Glutamatergic neuron (in vitro differentiated cells): ENCODE results near the gene SYAP1. TPM values are rescaled to one million over a fixed set of nuclear protein-coding genes. Genes with fewer than 3 reads are reported as not detected.
"Not testable (repeated sequence)": the region's sequence is repeated elsewhere in the genome, so short reads cannot be mapped to it uniquely, and the experiment has no call there.

Source experiments
- DNase-seq: peaks from one replicate; pipeline ENCODE4 v3.0.0; 2022
- H3K27ac Mint-ChIP-seq: one replicate; pipeline ENCODE4 v1.8.0; 2020; ENCODE audit warnings: mild to moderate bottlenecking, mixed read lengths, inconsistent platforms; ENCODE audit not compliant: unreplicated experiment
- H3K27me3 Mint-ChIP-seq: one replicate; pipeline ENCODE4 v1.8.0; 2020; ENCODE audit warnings: mild to moderate bottlenecking, moderate library complexity, mixed read lengths, inconsistent platforms; ENCODE audit not compliant: unreplicated experiment
- H3K36me3 Mint-ChIP-seq: one replicate; pipeline ENCODE4 v1.8.0; 2020; ENCODE audit warnings: mild to moderate bottlenecking, mixed read lengths, inconsistent platforms; ENCODE audit not compliant: unreplicated experiment
- H3K4me1 Mint-ChIP-seq: one replicate; pipeline ENCODE4 v1.8.0; 2020; ENCODE audit warnings: mild to moderate bottlenecking, low read depth, mixed read lengths, inconsistent platforms; ENCODE audit not compliant: unreplicated experiment
- H3K4me3 Mint-ChIP-seq: one replicate; pipeline ENCODE4 v1.8.0; 2020; ENCODE audit warnings: mild to moderate bottlenecking, mixed read lengths, inconsistent platforms; ENCODE audit not compliant: unreplicated experiment
- H3K9me3 Mint-ChIP-seq: one replicate; pipeline ENCODE4 v1.8.0; 2020; ENCODE audit warnings: mild to moderate bottlenecking, moderate library complexity, mixed read lengths, inconsistent platforms; ENCODE audit not compliant: unreplicated experiment
- total RNA-seq: library from RNA; stranded (reverse); fragmentation: NEBNext Ultra II Directional; extraction: Animal tissue kit (Norgen Biotek cat#: 25700); gene quantifications from one replicate; pipeline ENCODE4 v1.2.1, GENCODE V29; 2021; ENCODE audit not compliant: unreplicated experiment
- TF ChIP-seq, protein P1 (sequence below): fragments of 200-600 bp; sonication (generic); IDR thresholded peaks from one replicate; pipeline ENCODE4 v1.5.0; 2021; ENCODE audit not compliant: partially characterized antibody, unreplicated experiment

SYAP1 gene
- total RNA-seq, 1 donor from 2014 or later = 19.0 TPM

DNA sequence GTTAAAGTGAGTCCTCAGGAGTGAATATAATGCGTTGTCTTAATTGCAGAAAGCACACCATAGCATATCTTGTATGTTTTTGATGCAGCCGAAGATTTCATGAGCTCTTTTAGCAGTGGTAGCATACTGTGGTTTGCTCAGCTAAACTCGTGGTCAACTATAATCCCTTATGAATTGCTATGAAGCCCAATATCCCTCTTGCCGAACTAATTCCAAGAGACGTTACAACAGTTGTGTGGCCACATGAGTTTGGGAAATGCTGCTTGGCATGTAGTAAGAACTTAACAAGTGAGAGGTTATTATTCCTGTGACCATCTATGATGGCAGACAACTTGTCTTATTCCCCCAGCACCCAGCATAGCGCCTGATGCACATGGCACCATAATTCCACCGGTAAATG is 30.7 kb downstream of the SYAP1 start:
- Mint-ChIP-seq H3K27ac (no peak overlapping the region), H3K27me3 (peaks cover 2% of the 10 kb centered on the region), H3K4me3 (no peak overlapping the region), H3K9me3 (no peaks in the 10 kb centered on the region), H3K36me3 (no peaks in the 10 kb centered on the region), H3K4me1 (peaks cover 2% of the 10 kb centered on the region)
- TF ChIP-seq, protein P1, sequence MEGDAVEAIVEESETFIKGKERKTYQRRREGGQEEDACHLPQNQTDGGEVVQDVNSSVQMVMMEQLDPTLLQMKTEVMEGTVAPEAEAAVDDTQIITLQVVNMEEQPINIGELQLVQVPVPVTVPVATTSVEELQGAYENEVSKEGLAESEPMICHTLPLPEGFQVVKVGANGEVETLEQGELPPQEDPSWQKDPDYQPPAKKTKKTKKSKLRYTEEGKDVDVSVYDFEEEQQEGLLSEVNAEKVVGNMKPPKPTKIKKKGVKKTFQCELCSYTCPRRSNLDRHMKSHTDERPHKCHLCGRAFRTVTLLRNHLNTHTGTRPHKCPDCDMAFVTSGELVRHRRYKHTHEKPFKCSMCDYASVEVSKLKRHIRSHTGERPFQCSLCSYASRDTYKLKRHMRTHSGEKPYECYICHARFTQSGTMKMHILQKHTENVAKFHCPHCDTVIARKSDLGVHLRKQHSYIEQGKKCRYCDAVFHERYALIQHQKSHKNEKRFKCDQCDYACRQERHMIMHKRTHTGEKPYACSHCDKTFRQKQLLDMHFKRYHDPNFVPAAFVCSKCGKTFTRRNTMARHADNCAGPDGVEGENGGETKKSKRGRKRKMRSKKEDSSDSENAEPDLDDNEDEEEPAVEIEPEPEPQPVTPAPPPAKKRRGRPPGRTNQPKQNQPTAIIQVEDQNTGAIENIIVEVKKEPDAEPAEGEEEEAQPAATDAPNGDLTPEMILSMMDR = no peak
- DNase-seq = no peak

- TF ChIP-seq, protein P1 = no peak
- Mint-ChIP-seq H3K36me3 (no peaks in the 10 kb centered on the region), H3K27ac (no peak overlapping the region), H3K4me1 (no peaks in the 10 kb centered on the region), H3K4me3 (no peak overlapping the region), H3K27me3 (peaks cover 2% of the 10 kb centered on the region), H3K9me3 (no peaks in the 10 kb centered on the region)
- no peak for DNase-seq
Measured at GRCh38 chrX:16754019-16754418, 34.6 kb downstream of the SYAP1 start.

GRCh38 chrX:16756724-16757123 is 37.3 kb downstream of the SYAP1 start:
- no peaks in the 10 kb centered on the region for H3K4me1 Mint-ChIP-seq
- no peaks in the 10 kb centered on the region for H3K36me3 Mint-ChIP-seq
- TF ChIP-seq, protein P1 = no peak
- no peak overlapping the region for H3K4me3 Mint-ChIP-seq
- H3K27me3 Mint-ChIP-seq = peaks cover 2% of the 10 kb centered on the region
- no peak overlapping the region for H3K27ac Mint-ChIP-seq
- H3K9me3 Mint-ChIP-seq = no peaks in the 10 kb centered on the region
- no peak for DNase-seq

- not testable (repeated sequence) for H3K4me3 Mint-ChIP-seq, H3K4me1 Mint-ChIP-seq, H3K9me3 Mint-ChIP-seq, DNase-seq, H3K27ac Mint-ChIP-seq, H3K27me3 Mint-ChIP-seq, H3K36me3 Mint-ChIP-seq
Measured at GRCh38 chrX:16761500-16761899, 42.1 kb downstream of the SYAP1 start.

- Mint-ChIP-seq H3K36me3 (no peaks in the 10 kb centered on the region), H3K9me3 (no peaks in the 10 kb centered on the region), H3K4me1 (no peaks in the 10 kb centered on the region), H3K27ac (no peak overlapping the region), H3K4me3 (no peak overlapping the region), H3K27me3 (no peaks in the 10 kb centered on the region)
- DNase-seq = no peak
- TF ChIP-seq, protein P1 = no peak
Measured at GRCh38 chrX:16762579-16762978, 43.2 kb downstream of the SYAP1 start.

- H3K9me3 Mint-ChIP-seq = no peaks in the 10 kb centered on the region
- TF ChIP-seq, protein P1 = no peak
- H3K4me1 Mint-ChIP-seq = no peaks in the 10 kb centered on the region
- H3K4me3 Mint-ChIP-seq = no peak overlapping the region
- H3K27me3 Mint-ChIP-seq = no peaks in the 10 kb centered on the region
- no peak for DNase-seq
- H3K27ac Mint-ChIP-seq = no peak overlapping the region
- H3K36me3 Mint-ChIP-seq = no peaks in the 10 kb centered on the region
Measured at GRCh38 chrX:16765594-16765993, 46.2 kb downstream of the SYAP1 start.
